IPS-15b (cell line): ENCODE data around the gene ARID5A.
"Not testable (repeated sequence)": the region's sequence is repeated elsewhere in the genome, so short reads cannot be mapped to it uniquely, and the experiment has no call there.

Experiments
- H3K27me3 ChIP-seq: one replicate; pipeline ENCODE4 v1.6.1; 2013; ENCODE audit warnings: low read length; ENCODE audit not compliant: control insufficient read depth, insufficient read depth
- H3K36me3 ChIP-seq: one replicate; pipeline ENCODE4 v1.6.1; 2013; ENCODE audit warnings: low read length; ENCODE audit not compliant: control insufficient read depth, insufficient read depth
- H3K4me1 ChIP-seq: one replicate; pipeline ENCODE4 v1.6.1; 2013; ENCODE audit warnings: mild to moderate bottlenecking, low read length; ENCODE audit not compliant: control insufficient read depth, insufficient read depth
- H3K4me3 ChIP-seq: one replicate; pipeline ENCODE4 v1.5.1; 2013; ENCODE audit warnings: low read depth, low read length
- H3K9ac ChIP-seq: one replicate; pipeline ENCODE4 v1.6.1; 2013; ENCODE audit warnings: low read depth, mild to moderate bottlenecking, low read length
- H3K9me3 ChIP-seq: one replicate; pipeline ENCODE4 v1.6.1; 2013; ENCODE audit warnings: mild to moderate bottlenecking, low read length; ENCODE audit not compliant: control insufficient read depth, insufficient read depth

ARID5A gene, protein sequence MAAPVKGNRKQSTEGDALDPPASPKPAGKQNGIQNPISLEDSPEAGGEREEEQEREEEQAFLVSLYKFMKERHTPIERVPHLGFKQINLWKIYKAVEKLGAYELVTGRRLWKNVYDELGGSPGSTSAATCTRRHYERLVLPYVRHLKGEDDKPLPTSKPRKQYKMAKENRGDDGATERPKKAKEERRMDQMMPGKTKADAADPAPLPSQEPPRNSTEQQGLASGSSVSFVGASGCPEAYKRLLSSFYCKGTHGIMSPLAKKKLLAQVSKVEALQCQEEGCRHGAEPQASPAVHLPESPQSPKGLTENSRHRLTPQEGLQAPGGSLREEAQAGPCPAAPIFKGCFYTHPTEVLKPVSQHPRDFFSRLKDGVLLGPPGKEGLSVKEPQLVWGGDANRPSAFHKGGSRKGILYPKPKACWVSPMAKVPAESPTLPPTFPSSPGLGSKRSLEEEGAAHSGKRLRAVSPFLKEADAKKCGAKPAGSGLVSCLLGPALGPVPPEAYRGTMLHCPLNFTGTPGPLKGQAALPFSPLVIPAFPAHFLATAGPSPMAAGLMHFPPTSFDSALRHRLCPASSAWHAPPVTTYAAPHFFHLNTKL

DNA sequence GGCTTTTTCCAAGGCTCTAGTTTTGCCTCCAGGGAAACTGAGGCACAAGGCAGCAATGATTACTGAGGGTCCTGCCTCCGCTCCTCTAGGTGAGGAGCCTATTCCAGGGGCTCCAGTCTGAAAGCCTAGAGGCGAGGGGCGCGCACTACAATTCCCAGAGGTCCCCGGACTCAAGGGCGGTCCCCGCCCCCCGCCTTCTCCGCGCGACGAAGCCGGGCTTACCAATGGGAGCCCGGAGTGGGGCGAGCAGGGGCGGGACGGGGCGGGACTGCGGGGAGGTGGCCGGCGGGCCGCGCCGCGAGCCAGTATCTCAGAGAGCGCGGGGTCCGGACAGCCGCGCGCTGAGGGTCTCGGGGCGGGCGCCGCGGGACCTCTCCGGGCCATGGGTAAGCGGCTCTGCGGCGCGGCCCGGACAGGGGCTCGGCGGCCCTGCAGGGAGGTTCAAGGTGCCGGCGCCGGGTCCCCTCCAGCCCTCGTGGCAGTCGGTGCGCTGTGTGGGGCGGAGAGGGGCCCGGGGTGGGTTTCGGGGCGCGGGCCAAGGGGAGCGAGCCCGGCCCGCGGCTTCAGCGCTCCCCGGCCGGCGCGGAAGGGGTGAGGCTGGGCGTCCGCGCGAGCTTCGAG, at the start of gene ARID5A:
Gene ARID5A, plus strand, starts transcription at position 308 of the 621 bp plus-strand sequence. Its CDS starts 75 bp downstream, at position 383.
- Histone ChIP-seq H3K36me3 (no peaks in the 10 kb centered on the region), H3K27me3 (peaks cover 33% of the 10 kb centered on the region), H3K4me1 (peaks cover 16% of the 10 kb centered on the region), H3K4me3 (peak within 1 kb of the TSS; percentile 66), H3K9ac (no peak within 1 kb of the TSS), H3K9me3 (no peaks in the 10 kb centered on the region)

DNA sequence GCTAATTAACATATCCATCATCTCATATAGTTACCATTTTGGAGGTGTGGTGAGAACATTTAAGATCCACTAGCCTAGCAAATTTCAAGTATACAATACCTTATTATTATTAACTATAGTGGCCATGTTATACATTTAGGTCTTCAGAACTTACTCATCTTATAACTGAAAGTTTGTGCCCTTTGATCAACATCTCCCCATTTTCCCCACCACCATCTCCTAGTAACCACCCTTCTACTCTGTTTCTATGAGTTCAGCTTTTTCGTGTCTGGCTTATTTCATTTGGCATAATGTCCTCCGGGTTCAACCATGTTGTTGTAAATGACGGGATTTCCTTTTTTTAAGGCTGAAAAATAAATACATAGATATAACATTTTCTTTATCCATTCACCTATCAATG, 47.3 kb upstream of the ARID5A start:
- peaks cover 11% of the 10 kb centered on the region for H3K27me3 ChIP-seq
- H3K4me3 ChIP-seq: no peak overlapping the region
- H3K9me3 ChIP-seq: no peaks in the 10 kb centered on the region
- peaks cover 9% of the 10 kb centered on the region for H3K4me1 ChIP-seq
- no peak overlapping the region for H3K9ac ChIP-seq
- H3K36me3 ChIP-seq: no peaks in the 10 kb centered on the region

DNA sequence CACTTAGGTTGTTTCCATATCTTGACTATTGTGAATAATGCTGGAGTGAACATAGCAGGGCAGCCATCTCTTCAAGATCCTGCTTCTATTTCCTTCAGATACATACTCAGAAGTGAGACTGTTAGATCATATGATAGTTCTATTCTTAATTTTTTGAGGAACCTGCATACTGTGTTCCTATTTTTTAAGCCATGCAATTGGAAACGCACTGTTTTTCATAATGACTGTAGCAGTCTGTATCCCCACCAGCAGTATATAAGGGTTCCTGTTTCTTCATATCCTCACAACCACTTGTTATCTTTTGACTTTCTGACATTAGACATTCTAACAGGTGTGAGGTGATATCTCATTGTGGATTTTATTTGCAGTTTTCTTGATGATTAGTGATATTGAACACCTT, 46.9 kb upstream of the ARID5A start:
- Histone ChIP-seq H3K4me1 (peaks cover 9% of the 10 kb centered on the region), H3K36me3 (no peaks in the 10 kb centered on the region), H3K4me3 (no peak overlapping the region), H3K9me3 (no peaks in the 10 kb centered on the region), H3K9ac (no peak overlapping the region), H3K27me3 (peaks cover 11% of the 10 kb centered on the region)

- Histone ChIP-seq H3K4me3 (no peak overlapping the region), H3K4me1 (no peaks in the 10 kb centered on the region), H3K9me3 (no peaks in the 10 kb centered on the region), H3K36me3 (no peaks in the 10 kb centered on the region), H3K9ac (no peak overlapping the region), H3K27me3 (no peaks in the 10 kb centered on the region)
Observed at GRCh38 chr2:96491860-96492497, 44.6 kb upstream of the ARID5A start.

DNA sequence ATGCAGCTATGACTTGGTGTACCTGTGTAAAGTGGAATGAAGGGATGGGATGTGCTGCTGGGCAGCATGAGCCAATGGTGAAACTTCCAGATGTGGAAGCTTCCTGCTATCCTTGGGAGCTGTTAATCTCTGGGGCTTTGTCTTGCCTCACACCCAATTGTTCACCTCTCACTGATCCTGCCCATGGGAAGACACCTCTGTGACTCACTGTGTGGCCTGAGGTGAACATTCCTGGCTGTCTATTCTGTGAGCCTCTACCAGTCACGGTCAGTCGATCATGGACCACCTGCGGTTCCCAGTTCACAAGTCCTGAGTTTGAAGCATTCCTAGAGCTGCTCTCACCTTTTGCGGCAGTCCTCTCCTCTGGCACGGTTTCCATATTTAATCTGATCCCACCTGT, 43.5 kb upstream of the ARID5A start:
- H3K4me1 ChIP-seq: no peaks in the 10 kb centered on the region
- H3K27me3 ChIP-seq: no peaks in the 10 kb centered on the region
- no peaks in the 10 kb centered on the region for H3K9me3 ChIP-seq
- H3K9ac ChIP-seq: no peak overlapping the region
- H3K4me3 ChIP-seq: no peak overlapping the region
- H3K36me3 ChIP-seq: no peaks in the 10 kb centered on the region

- Histone ChIP-seq H3K4me3 (no peak overlapping the region), H3K9ac (no peak overlapping the region), H3K27me3 (no peaks in the 10 kb centered on the region), H3K36me3 (no peaks in the 10 kb centered on the region), H3K4me1 (no peaks in the 10 kb centered on the region), H3K9me3 (no peaks in the 10 kb centered on the region)
Observed at GRCh38 chr2:96494188-96494587, 42.4 kb upstream of the ARID5A start.

DNA sequence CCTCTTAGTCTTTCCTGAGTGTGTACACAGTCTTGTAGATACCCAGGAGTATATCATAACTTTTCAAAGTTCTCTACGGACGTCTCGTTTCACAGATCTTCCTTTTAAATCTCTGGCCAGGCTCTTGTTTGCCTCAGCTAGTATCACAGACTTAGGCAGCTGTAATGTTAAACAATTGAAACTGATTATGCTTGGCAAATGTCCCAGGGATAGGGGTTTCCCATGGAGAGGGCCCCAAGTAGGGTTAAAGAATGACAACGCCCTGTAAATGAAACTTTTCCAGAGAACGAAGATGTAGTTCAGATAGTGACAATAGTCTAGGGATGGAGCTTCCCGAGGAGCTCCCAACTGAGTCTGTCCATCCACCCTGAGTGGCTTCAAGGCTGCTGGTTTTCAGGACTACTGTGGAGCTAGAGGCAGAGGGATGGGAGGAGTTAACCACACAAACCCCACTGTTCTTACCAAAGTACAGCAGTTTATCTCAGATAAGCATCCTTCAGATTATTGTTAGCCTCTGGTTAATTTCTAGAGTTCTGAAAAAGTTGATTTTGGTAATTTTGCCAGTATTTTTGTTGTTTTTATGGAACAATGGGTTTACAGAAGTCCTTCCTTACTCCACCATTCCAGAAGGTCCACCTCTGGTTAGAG, 40.4 kb upstream of the ARID5A start:
- Histone ChIP-seq H3K9ac (no peak overlapping the region), H3K9me3 (no peaks in the 10 kb centered on the region), H3K4me3 (no peak overlapping the region), H3K4me1 (no peaks in the 10 kb centered on the region), H3K27me3 (no peaks in the 10 kb centered on the region), H3K36me3 (no peaks in the 10 kb centered on the region)

- Histone ChIP-seq H3K9me3 (no peaks in the 10 kb centered on the region), H3K4me3 (no peak overlapping the region), H3K9ac (no peak overlapping the region), H3K36me3 (no peaks in the 10 kb centered on the region), H3K4me1 (peaks cover 2% of the 10 kb centered on the region), H3K27me3 (no peaks in the 10 kb centered on the region)
Observed at GRCh38 chr2:96498021-96498431, 38.5 kb upstream of the ARID5A start.

DNA sequence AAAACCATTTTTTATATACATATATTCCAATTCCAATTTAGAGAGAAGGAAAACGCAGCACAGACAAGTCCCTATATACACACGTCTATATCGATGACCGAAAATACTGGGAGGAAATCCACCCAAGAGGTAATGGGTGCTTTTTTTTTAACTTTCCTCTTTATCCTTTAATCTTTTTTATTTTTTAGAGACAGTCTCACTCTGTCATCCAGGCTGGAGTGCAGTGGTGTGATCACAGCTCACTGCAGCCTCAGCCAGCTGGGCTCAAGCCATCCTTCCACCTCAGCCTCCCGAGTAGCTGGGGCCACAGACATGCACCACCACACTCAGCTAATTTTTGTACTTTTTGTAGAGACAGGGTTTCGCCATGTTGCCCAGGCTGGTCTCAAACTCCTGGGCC, 37.9 kb upstream of the ARID5A start:
- H3K27me3 ChIP-seq, H3K36me3 ChIP-seq, H3K4me3 ChIP-seq, H3K9ac ChIP-seq, H3K9me3 ChIP-seq, H3K4me1 ChIP-seq: not testable (repeated sequence)

GRCh38 chr2:96499061-96499960, 37.2 kb upstream of the ARID5A start:
- Histone ChIP-seq H3K9ac (no peak overlapping the region), H3K36me3 (no peaks in the 10 kb centered on the region), H3K9me3 (no peaks in the 10 kb centered on the region), H3K4me3 (no peak overlapping the region), H3K27me3 (no peaks in the 10 kb centered on the region), H3K4me1 (peaks cover 2% of the 10 kb centered on the region)
